Liver (tissue), 9 donors: ENCODE measurements around the gene SNX20. TPM values are rescaled to one million over a fixed set of nuclear protein-coding genes. Genes with fewer than 3 reads are reported as not detected.

ENCODE experiments used
- DNase-seq: peaks from one replicate; pipeline ENCODE4 v3.0.0-alpha.2; 2017; ENCODE audit warnings: low spot score
- H3K27ac ChIP-seq, 2 donors: one replicate each; pipeline ENCODE4 v1.7.0; 2013; ENCODE audit warnings: inconsistent platforms in 2 of 2, low read length in 2 of 2, control low read depth in 1 of 2, low read depth in 1 of 2, mild to moderate bottlenecking in 1 of 2
- H3K27me3 ChIP-seq, 4 donors: one replicate each; pipeline versions ENCODE4 v1.6.1 to v1.7.0; 2013; ENCODE audit warnings: low read length in 3 of 4, inconsistent platforms in 1 of 4, mild to moderate bottlenecking in 1 of 4, moderate library complexity in 1 of 4; ENCODE audit not compliant: control insufficient read depth in 4 of 4, insufficient read depth in 4 of 4
- H3K36me3 ChIP-seq, 4 donors: one replicate each; pipeline versions ENCODE4 v1.6.1 to v1.7.0; 2013; ENCODE audit warnings: low read length in 3 of 4, mild to moderate bottlenecking in 3 of 4, low read depth in 1 of 4, moderate library complexity in 1 of 4; ENCODE audit not compliant: control insufficient read depth in 4 of 4, insufficient read depth in 3 of 4
- H3K4me1 ChIP-seq, 4 donors: one replicate each; pipeline versions ENCODE4 v1.6.1 to v1.7.0; 2013; ENCODE audit warnings: low read length in 3 of 4, mild to moderate bottlenecking in 3 of 4, moderate library complexity in 1 of 4; ENCODE audit not compliant: control insufficient read depth in 4 of 4, insufficient read depth in 4 of 4
- H3K4me3 ChIP-seq, 3 donors: one replicate each; pipeline versions ENCODE4 v1.6.1 to v1.7.0; 2013; ENCODE audit warnings: low read length in 3 of 3, control low read depth in 1 of 3, low read depth in 1 of 3, mild to moderate bottlenecking in 1 of 3
- H3K9ac ChIP-seq, 2 donors: one replicate each; pipeline ENCODE4 v1.7.0; 2013; ENCODE audit warnings: low read length in 2 of 2, mild to moderate bottlenecking in 2 of 2, moderate library complexity in 2 of 2, control low read depth in 1 of 2, low read depth in 1 of 2
- H3K9me3 ChIP-seq, 4 donors: one replicate each; pipeline versions ENCODE4 v1.6.1 to v1.7.0; 2013; ENCODE audit warnings: low read length in 3 of 4; ENCODE audit not compliant: control insufficient read depth in 4 of 4
- FOXA2 ChIP-seq: IDR thresholded peaks from 2 replicates; pipeline ENCODE4 v1.6.1; 2016; ENCODE audit warnings: antibody characterized with exemption
- GABPA ChIP-seq, 2 donors: IDR thresholded peaks in 1 of 2; conservative IDR thresholded peaks in 1 of 2; 2 replicates each; pipeline ENCODE4 v1.6.1; 2016; ENCODE audit warnings: antibody characterized with exemption in 2 of 2, mild to moderate bottlenecking in 1 of 2, moderate library complexity in 1 of 2
- HNF4A ChIP-seq, 2 donors: conservative IDR thresholded peaks; 2 replicates each; pipeline ENCODE4 v1.6.1; 2016; ENCODE audit warnings: antibody characterized with exemption in 2 of 2, mild to moderate bottlenecking in 2 of 2
- HNF4G ChIP-seq: IDR thresholded peaks from 2 replicates; pipeline ENCODE4 v1.6.1; 2016; ENCODE audit warnings: antibody characterized with exemption
- JUND ChIP-seq, 2 donors: IDR thresholded peaks; 2 replicates each; pipeline ENCODE4 v1.6.1; 2016; ENCODE audit warnings: antibody characterized with exemption in 2 of 2
- NR2F2 ChIP-seq: IDR thresholded peaks from 2 replicates; pipeline ENCODE4 v1.6.1; 2016; ENCODE audit warnings: antibody characterized with exemption
- RAD21 ChIP-seq, 2 donors: IDR thresholded peaks; 2 replicates each; pipeline ENCODE4 v1.6.1; 2016; ENCODE audit warnings: antibody characterized with exemption in 2 of 2, mild to moderate bottlenecking in 2 of 2
- RXRA ChIP-seq, 2 donors: IDR thresholded peaks; 2 replicates each; pipeline ENCODE4 v1.6.1; 2017 to 2018; ENCODE audit warnings: antibody characterized with exemption in 2 of 2, mild to moderate bottlenecking in 1 of 2
- TAF1 ChIP-seq: conservative IDR thresholded peaks from 2 replicates; pipeline ENCODE4 v1.6.1; 2016; ENCODE audit warnings: antibody characterized with exemption, mild to moderate bottlenecking
- YY1 ChIP-seq: IDR thresholded peaks from 2 replicates; pipeline ENCODE4 v1.6.1; 2016; ENCODE audit warnings: antibody characterized with exemption, mild to moderate bottlenecking
- WGBS: extraction: QIAGEN DNeasy Blood & Tissue Kit; methylation state at CpG from one replicate; pipeline ENCODE4 v1.1.7; 2013; 5-methylcytosine and 5-hydroxymethylcytosine counted together
- polyA plus RNA-seq, 2 donors: library from polyadenylated mRNA; stranded (reverse) in 1 of 2; unstranded in 1 of 2; fragments of 200-250 nt in 1 of 2; fragments of >200 nt in 1 of 2; fragmentation: Nextera tagmentation in 1 of 2; extraction: Ambion mirVana in 1 of 2; gene quantifications; one replicate each; pipeline versions ENCODE4 v1.2.1 to v1.2.3, GENCODE V29; 2013 to 2015
- total RNA-seq, 2 donors: library from RNA; depleted of rRNA; stranded (reverse); fragments of >200 nt; gene quantifications; one replicate each; pipeline ENCODE4 v1.2.3, GENCODE V29; 2014
- TF ChIP-seq, protein P1 (sequence below): fragments of 150-350 bp; IDR thresholded peaks from 2 replicates; pipeline ENCODE4 v1.5.1; 2017; ENCODE audit warnings: improper control_type of control experiment, low read depth, low read length; ENCODE audit not compliant: missing input control
- TF ChIP-seq, protein P2 (sequence below): IDR thresholded peaks from 2 replicates; pipeline ENCODE4 v1.6.1; 2016; ENCODE audit warnings: antibody characterized with exemption
- TF ChIP-seq, protein P3 (sequence below): IDR thresholded peaks from 2 replicates; pipeline ENCODE4 v1.6.1; 2016; ENCODE audit warnings: antibody characterized with exemption
- TF ChIP-seq, protein P4 (sequence below): IDR thresholded peaks from 2 replicates; pipeline ENCODE4 v1.6.1; 2016; ENCODE audit warnings: antibody characterized with exemption, mild to moderate bottlenecking
- donor health status: healthy.
- donor health status: healthy.
- donor health status: healthy.
- donor health status: healthy.
- donor health status: healthy.

The SNX20 gene
- total and polyA plus RNA-seq, 4 donors = 0.40 to 3.5 (median 0.98) TPM

DNA sequence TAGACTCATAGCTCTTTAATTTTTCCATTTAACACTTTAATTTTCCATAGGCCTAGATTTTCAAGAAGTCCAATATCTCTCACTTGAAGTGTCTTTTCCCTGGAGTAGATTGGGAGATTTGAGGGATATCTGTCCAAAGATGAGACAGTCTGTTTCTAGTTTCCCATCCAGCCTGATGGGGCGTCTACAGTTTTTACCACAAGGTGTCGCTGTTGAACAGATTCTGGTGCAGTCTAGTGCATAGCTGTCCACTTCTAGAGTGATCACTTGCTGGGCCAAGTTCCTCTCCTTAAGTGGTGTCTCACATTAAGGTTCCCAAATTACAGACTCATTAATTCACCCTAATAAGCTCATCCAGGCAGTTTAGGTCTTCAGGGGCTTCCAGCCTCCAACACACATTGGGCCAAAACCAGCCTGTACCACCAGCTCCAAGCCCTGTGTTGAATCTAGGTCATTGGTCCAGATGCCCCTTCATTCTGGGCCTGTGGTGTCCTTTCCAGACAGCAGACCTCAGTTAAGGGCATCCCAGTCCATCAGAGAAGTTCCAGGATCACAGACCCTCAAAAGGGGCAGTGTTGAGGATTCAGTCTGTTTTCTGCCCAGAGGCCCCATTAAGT lies 9.4 kb downstream of the SNX20 start:
- peaks cover 5 to 13% (median 10%) of the 10 kb centered on the region in 4 donors for H3K9me3 ChIP-seq
- H3K27ac ChIP-seq = no peak overlapping the region
- no peak for DNase-seq
- TF ChIP-seq, protein P1, sequence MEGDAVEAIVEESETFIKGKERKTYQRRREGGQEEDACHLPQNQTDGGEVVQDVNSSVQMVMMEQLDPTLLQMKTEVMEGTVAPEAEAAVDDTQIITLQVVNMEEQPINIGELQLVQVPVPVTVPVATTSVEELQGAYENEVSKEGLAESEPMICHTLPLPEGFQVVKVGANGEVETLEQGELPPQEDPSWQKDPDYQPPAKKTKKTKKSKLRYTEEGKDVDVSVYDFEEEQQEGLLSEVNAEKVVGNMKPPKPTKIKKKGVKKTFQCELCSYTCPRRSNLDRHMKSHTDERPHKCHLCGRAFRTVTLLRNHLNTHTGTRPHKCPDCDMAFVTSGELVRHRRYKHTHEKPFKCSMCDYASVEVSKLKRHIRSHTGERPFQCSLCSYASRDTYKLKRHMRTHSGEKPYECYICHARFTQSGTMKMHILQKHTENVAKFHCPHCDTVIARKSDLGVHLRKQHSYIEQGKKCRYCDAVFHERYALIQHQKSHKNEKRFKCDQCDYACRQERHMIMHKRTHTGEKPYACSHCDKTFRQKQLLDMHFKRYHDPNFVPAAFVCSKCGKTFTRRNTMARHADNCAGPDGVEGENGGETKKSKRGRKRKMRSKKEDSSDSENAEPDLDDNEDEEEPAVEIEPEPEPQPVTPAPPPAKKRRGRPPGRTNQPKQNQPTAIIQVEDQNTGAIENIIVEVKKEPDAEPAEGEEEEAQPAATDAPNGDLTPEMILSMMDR = peak; percentile 38
- TF ChIP-seq HNF4G = no peak
- no peak for TF ChIP-seq FOXA2
- peak; percentile 55 to 67 for TF ChIP-seq RAD21 (IDR thresholded peaks at IDR 0.05)
- no peaks in the 10 kb centered on the region for H3K36me3 ChIP-seq
- H3K4me3 ChIP-seq = peak overlapping the region in 1 of 3 donors; percentile 42
- no peaks in the 10 kb centered on the region for H3K27me3 ChIP-seq
- H3K4me1 ChIP-seq = peaks cover 2 to 14% (median 7%) of the 10 kb centered on the region in 4 donors
- 61% methylated on average over 2 of the region's 2 CpGs for WGBS
- no peak overlapping the region for H3K9ac ChIP-seq

DNA sequence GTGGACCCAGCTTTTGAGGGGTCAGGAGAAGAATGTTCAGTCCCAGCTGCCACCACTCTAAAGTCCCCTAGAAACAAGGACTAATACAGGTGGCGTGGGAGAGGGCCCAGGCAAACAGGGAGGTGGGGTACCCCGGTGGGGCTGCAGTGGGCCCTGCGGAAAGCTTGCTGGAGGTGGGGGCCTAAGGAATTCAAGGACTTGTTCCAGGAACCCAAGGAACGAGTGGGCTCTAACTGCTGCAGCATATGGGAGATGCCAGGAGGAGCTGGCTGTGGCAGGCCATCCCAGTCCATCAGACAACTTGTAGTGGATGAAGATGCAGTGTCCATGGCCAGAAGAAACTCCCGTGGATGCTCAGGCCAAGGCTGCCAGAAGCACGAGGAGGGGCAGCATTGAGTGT lies 10.6 kb downstream of the SNX20 start:
- Histone ChIP-seq H3K4me3 (no peak overlapping the region), H3K36me3 (no peaks in the 10 kb centered on the region), H3K27ac (no peak overlapping the region), H3K27me3 (no peaks in the 10 kb centered on the region), H3K9me3 (peaks cover 5 to 13% (median 10%) of the 10 kb centered on the region in 4 donors), H3K4me1 (peaks cover 2 to 14% (median 7%) of the 10 kb centered on the region in 4 donors), H3K9ac (no peak overlapping the region)
- TF ChIP-seq RXRA (IDR thresholded peaks at IDR 0.05) = no peak
- TF ChIP-seq, protein P2, sequence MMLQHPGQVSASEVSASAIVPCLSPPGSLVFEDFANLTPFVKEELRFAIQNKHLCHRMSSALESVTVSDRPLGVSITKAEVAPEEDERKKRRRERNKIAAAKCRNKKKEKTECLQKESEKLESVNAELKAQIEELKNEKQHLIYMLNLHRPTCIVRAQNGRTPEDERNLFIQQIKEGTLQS = no peak
- no peak for TF ChIP-seq JUND (IDR thresholded peaks at IDR 0.05)
- TF ChIP-seq, protein P3, sequence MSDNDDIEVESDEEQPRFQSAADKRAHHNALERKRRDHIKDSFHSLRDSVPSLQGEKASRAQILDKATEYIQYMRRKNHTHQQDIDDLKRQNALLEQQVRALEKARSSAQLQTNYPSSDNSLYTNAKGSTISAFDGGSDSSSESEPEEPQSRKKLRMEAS = no peak
- TF ChIP-seq, protein P4, sequence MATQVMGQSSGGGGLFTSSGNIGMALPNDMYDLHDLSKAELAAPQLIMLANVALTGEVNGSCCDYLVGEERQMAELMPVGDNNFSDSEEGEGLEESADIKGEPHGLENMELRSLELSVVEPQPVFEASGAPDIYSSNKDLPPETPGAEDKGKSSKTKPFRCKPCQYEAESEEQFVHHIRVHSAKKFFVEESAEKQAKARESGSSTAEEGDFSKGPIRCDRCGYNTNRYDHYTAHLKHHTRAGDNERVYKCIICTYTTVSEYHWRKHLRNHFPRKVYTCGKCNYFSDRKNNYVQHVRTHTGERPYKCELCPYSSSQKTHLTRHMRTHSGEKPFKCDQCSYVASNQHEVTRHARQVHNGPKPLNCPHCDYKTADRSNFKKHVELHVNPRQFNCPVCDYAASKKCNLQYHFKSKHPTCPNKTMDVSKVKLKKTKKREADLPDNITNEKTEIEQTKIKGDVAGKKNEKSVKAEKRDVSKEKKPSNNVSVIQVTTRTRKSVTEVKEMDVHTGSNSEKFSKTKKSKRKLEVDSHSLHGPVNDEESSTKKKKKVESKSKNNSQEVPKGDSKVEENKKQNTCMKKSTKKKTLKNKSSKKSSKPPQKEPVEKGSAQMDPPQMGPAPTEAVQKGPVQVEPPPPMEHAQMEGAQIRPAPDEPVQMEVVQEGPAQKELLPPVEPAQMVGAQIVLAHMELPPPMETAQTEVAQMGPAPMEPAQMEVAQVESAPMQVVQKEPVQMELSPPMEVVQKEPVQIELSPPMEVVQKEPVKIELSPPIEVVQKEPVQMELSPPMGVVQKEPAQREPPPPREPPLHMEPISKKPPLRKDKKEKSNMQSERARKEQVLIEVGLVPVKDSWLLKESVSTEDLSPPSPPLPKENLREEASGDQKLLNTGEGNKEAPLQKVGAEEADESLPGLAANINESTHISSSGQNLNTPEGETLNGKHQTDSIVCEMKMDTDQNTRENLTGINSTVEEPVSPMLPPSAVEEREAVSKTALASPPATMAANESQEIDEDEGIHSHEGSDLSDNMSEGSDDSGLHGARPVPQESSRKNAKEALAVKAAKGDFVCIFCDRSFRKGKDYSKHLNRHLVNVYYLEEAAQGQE = no peak
- no peak for TF ChIP-seq HNF4G
- no peak for TF ChIP-seq HNF4A (conservative IDR thresholded peaks at IDR 0.05)
- no peak for TF ChIP-seq YY1
- DNase-seq = no peak
- 97% methylated on average over 6 of the region's 6 CpGs for WGBS

DNA sequence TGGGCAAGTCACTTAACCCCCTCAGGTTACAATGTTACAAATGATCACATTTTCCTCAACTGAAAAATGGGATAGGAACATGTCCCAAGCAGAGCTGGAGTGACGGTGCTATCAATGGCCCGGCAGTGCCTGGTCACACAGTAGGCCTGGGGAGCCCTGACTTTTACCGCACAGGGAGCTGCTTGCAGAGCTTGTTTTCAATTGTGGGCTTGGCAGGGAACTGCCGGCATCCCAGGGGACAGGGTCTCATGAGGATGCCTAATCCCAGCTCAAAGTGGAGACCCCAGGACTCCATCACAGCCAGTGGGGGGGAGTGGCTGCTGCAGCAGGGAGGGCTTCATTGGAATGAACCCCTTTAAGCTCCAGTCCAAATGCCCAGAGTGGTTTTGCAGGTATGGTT lies 11.4 kb downstream of the SNX20 start:
- no peak for TF ChIP-seq YY1
- TF ChIP-seq GABPA (IDR thresholded peaks at IDR 0.05 in 1 of 2, conservative IDR thresholded peaks at IDR 0.05 in 1 of 2) = no peak
- TF ChIP-seq, protein P3 = no peak
- no peak for TF ChIP-seq NR2F2
- TF ChIP-seq, protein P4 = no peak
- TF ChIP-seq JUND (IDR thresholded peaks at IDR 0.05) = no peak
- TF ChIP-seq HNF4A (conservative IDR thresholded peaks at IDR 0.05) = no peak
- no peak for TF ChIP-seq TAF1
- no peak for TF ChIP-seq RXRA (IDR thresholded peaks at IDR 0.05)

More for the DNA sequence above, 11.4 kb downstream of the SNX20 start:
- Histone ChIP-seq H3K9ac (no peak overlapping the region), H3K9me3 (peaks cover 5 to 13% (median 10%) of the 10 kb centered on the region in 4 donors), H3K36me3 (no peaks in the 10 kb centered on the region), H3K27ac (no peak overlapping the region), H3K27me3 (no peaks in the 10 kb centered on the region), H3K4me3 (no peak overlapping the region), H3K4me1 (peaks cover 5 to 14% (median 7%) of the 10 kb centered on the region in 4 donors)
- 98% methylated on average over 4 of the region's 4 CpGs for WGBS
- no peak for DNase-seq
